NB4 (cell line): Measurements from ENCODE around the gene LETM1.
A peak's percentile ranks its signal among the peaks of the same experiment; 100 is the strongest.

Experiments used
- DNase-seq: peaks from one replicate; pipeline ENCODE4 v3.0.0; 2010; ENCODE audit warnings: low read depth
- H3K4me3 ChIP-seq: one replicate; pipeline ENCODE4 v1.5.1; 2011; ENCODE audit warnings: mild to moderate bottlenecking, low read depth, low read length, moderate library complexity
- CTCF ChIP-seq: IDR thresholded peaks from one replicate; pipeline ENCODE4 v1.5.1; 2012; ENCODE audit warnings: low read depth, low read length
- MAX ChIP-seq: IDR thresholded peaks from 2 replicates; pipeline ENCODE4 v1.6.1; 2011; ENCODE audit warnings: low read depth, low read length
- MYC ChIP-seq: IDR thresholded peaks from 2 replicates; pipeline ENCODE4 v1.6.1; 2011; ENCODE audit warnings: low read depth, low read length
- POLR2A ChIP-seq: IDR thresholded peaks from 2 replicates; pipeline ENCODE4 v1.6.1; 2011; ENCODE audit warnings: mild to moderate bottlenecking; ENCODE audit not compliant: insufficient read length; ENCODE audit errors: extremely low read depth

Gene LETM1

GRCh38 chr4:1767061-1767769 is 88.7 kb downstream of the LETM1 start:
- no peak overlapping the region for H3K4me3 ChIP-seq
- peak; percentile 68 for DNase-seq
- no peak for TF ChIP-seq MAX
- no peak for TF ChIP-seq POLR2A
- no peak for TF ChIP-seq MYC
- no peak for TF ChIP-seq CTCF

DNA sequence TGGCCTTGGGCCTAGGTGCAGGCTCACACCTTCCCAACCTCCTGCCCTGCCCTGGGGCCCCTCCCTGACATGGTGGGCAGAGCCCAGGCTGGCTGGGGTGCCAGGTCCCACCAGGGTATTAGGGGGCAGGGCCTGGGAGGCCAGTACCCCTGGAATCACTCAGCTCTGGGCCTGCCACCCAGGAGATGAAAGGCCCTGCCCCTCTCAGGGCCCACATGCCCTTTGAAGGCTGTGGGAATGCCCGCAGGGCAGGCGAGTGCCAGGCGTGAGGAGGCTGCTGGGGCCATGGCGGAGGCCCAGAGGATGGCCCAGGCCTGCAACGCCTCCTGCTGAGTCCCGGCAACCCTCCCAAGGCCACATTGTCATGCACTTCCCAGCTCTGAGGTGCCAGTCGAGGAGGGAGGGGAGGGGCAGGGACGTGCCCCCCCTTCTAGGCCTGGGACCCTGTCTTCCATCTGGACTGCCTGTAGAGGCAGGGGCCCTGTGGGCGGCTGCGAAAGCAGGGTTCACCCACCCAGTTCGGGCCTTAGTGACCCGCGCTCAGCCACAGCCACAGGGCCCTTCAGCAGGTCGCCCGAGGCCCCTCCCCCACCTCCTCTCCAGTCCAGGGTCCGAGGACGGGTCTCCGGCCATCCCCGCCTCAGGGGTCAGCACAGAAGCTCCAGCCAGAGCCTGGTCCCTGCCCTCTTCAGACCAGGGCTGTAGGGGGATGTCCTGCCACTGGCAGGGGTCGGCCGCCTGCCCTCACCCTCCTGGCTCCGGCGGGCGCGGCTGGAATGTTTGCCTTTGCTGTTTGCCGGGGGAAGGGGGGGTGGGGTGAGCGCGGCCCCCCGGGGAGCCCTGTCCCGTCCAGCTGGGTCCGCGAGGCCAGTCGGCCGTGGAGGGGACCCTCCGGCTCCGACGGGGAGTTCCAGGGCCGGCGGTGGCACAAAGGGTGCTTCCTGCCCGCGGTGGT is 89.6 kb downstream of the LETM1 start:
- TF ChIP-seq POLR2A (no peak), CTCF (no peak), MYC (no peak), MAX (no peak)
- no peak for DNase-seq
- H3K4me3 ChIP-seq, result no peak overlapping the region

GRCh38 chr4:1765409-1766072 is 90.4 kb downstream of the LETM1 start:
- no peak overlapping the region for H3K4me3 ChIP-seq
- no peak for TF ChIP-seq CTCF
- TF ChIP-seq MYC, result no peak
- no peak for TF ChIP-seq MAX
- no peak for TF ChIP-seq POLR2A
- DNase-seq, result no peak

GRCh38 chr4:1764670-1765069 is 91.3 kb downstream of the LETM1 start:
- H3K4me3 ChIP-seq, result no peak overlapping the region
- DNase-seq, result no peak
- no peak for TF ChIP-seq POLR2A
- TF ChIP-seq CTCF, result no peak
- TF ChIP-seq MYC, result no peak
- TF ChIP-seq MAX, result no peak

- TF ChIP-seq MYC (no peak), POLR2A (no peak), MAX (no peak), CTCF (no peak)
- H3K4me3 ChIP-seq, result no peak overlapping the region
- DNase-seq, result peak; percentile 80
Measured at GRCh38 chr4:1763550-1764080, 92.3 kb downstream of the LETM1 start.
